Nucleus accumbens (tissue), 56 donors: ENCODE results near the gene DBI.
"Not testable (repeated sequence)": the region's sequence is repeated elsewhere in the genome, so short reads cannot be mapped to it uniquely, and the experiment has no call there.

Experiments
- DNase-seq, 56 donors: peaks; one replicate each; lab custom pipeline; 2025; lab: John Stamatoyannopoulos, UW

DBI gene

GRCh38 chr2:119360423-119360966, 6.3 kb upstream of the DBI start:
- DNase-seq, result no peak

GRCh38 chr2:119364798-119365197, 2.0 kb upstream of the DBI start:
- no peak for DNase-seq

GRCh38 chr2:119365436-119365835, 1.3 kb upstream of the DBI start:
- no peak for DNase-seq

- peak in 1 of 56 donors; percentile 59 for DNase-seq
Measured at GRCh38 chr2:119366161-119366648, 572 bp upstream of the DBI start.

- DNase-seq, result peak in 48 of 56 donors; percentile 9 to 81 (median 62)
Measured at GRCh38 chr2:119367472-119368099, 809 bp downstream of the DBI start.

- peak in 1 of 56 donors; percentile 16 for DNase-seq
Measured at GRCh38 chr2:119369845-119370244, 3.1 kb downstream of the DBI start.

- peak; percentile 13 to 96 (median 78) for DNase-seq
Measured at GRCh38 chr2:119371111-119371510, 4.3 kb downstream of the DBI start.

GRCh38 chr2:119372778-119373568, 6.2 kb downstream of the DBI start:
- DNase-seq, result no peak

GRCh38 chr2:119373907-119374745, 7.3 kb downstream of the DBI start:
- not testable (repeated sequence) for DNase-seq

GRCh38 chr2:119376406-119376805, 9.6 kb downstream of the DBI start:
- DNase-seq, result not testable (repeated sequence)

GRCh38 chr2:119376810-119377209, 10.0 kb downstream of the DBI start:
- no peak for DNase-seq

- no peak for DNase-seq
Measured at GRCh38 chr2:119377294-119377992, 10.7 kb downstream of the DBI start.

GRCh38 chr2:119377993-119378345, 11.2 kb downstream of the DBI start:
- DNase-seq, result no peak

- no peak for DNase-seq
Measured at GRCh38 chr2:119378566-119378965, 11.8 kb downstream of the DBI start.

GRCh38 chr2:119383410-119384140, 16.8 kb downstream of the DBI start:
- DNase-seq, result no peak

- no peak for DNase-seq
Measured at GRCh38 chr2:119384971-119385370, 18.2 kb downstream of the DBI start.

- DNase-seq, result no peak
Measured at GRCh38 chr2:119385466-119385865, 18.7 kb downstream of the DBI start.

GRCh38 chr2:119387381-119388129, 20.8 kb downstream of the DBI start:
- DNase-seq, result peak in 47 of 56 donors; percentile 3 to 77 (median 38)
